ENCODE data around the gene ZSCAN25. TPM values are rescaled to one million over a fixed set of nuclear protein-coding genes. Genes with fewer than 3 reads are reported as not detected.
"Not testable (repeated sequence)": the region's sequence is repeated elsewhere in the genome, so short reads cannot be mapped to it uniquely, and the experiment has no call there.

The ZSCAN25 gene
- polyA plus RNA-seq (ENCODE audit: insufficient read length in 10 of 10): 10 to 100 TPM in 6 of 10 donors, 1 to 10 TPM in 4; 7.5 to 11.9 (median 10.1) TPM
- long read RNA-seq, donor 1: 0 reads
- long read RNA-seq, donor 2, full-length matches to known transcripts: 1 of 1 reads
- long read RNA-seq, donor 2, partial matches to known transcripts: 0 of 1 reads
- long read RNA-seq, donor 2, other reads (novel, unspliced or antisense): 0 of 1 reads
- long read RNA-seq, donor 3: 0 reads
- long read RNA-seq, donor 4: 0 reads
- long read RNA-seq, donor 5: 0 reads
- long read RNA-seq, donor 6, full-length matches to known transcripts: 2 of 2 reads
- long read RNA-seq, donor 6, partial matches to known transcripts: 0 of 2 reads
- long read RNA-seq, donor 6, other reads (novel, unspliced or antisense): 0 of 2 reads
- long read RNA-seq, donor 7, full-length matches to known transcripts: 1 of 1 reads
- long read RNA-seq, donor 7, partial matches to known transcripts: 0 of 1 reads
- long read RNA-seq, donor 7, other reads (novel, unspliced or antisense): 0 of 1 reads
- long read RNA-seq, donor 8: 0 reads
- long read RNA-seq, donor 9: 0 reads

- DNase-seq: peak; percentile 91 to 97 (median 93)
Measured at GRCh38 chr7:99616359-99617191, at the start of gene ZSCAN25. TSS of gene ZSCAN25 (plus strand) at chr7:99616946. CDS start at chr7:99619607, 2,661 bp downstream.

GRCh38 chr7:99568770-99569169 lies 48.0 kb upstream of the ZSCAN25 start:
- not testable (repeated sequence) for DNase-seq

DNA sequence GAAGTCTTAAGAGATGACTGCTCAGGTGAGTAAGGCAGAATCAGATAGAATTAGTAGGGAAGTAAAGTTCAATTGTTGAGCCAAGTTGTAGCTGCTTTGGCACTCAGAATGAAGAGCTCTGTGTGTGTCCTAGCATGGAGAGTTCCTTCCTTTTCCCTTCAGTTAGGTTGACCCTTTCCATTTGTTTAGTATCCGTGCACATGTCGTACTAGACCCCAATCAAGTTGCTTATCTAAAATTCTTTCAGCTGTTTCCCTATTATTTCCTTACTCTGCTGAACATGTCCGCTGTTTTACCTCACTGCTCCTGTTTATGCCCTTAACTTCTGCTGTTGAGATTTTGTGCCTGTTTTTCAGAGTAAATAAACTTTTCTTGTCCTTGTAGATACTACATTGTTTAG lies 45.0 kb upstream of the ZSCAN25 start:
- DNase-seq: no peak

DNA sequence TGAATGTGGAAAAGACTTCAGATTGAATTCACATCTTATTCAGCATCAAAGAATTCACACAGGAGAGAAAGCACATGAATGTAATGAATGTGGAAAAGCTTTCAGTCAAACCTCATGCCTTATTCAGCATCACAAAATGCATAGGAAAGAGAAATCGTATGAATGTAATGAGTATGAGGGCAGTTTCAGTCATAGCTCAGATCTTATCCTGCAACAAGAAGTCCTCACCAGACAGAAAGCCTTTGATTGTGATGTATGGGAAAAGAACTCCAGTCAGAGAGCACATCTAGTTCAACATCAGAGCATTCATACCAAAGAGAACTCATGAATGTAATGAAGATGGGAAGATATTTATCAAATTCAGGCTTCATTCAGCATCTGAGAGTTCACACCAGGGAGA lies 43.5 kb upstream of the ZSCAN25 start:
- DNase-seq: no peak

DNA sequence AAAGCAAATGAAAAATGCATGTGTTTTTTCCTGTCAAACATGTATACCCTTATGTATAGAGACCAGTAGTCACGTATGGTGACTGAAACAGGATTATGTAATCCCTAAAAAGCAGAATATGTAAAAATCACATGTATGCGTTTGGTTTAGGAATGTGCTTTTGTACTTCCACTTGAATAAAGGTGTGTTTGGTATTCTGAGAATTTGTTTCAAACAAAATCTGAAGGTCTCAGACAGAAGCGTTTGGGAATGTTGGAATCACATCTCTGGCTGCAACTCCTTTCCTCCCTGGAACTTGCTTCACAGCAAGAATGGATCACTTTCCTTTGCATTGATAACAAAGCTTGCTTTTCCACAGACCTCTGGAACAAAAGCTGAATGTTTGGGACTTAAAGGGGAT lies 40.5 kb upstream of the ZSCAN25 start:
- no peak for DNase-seq

- no peak for DNase-seq
Measured at GRCh38 chr7:99579281-99579955, 37.3 kb upstream of the ZSCAN25 start.

DNA sequence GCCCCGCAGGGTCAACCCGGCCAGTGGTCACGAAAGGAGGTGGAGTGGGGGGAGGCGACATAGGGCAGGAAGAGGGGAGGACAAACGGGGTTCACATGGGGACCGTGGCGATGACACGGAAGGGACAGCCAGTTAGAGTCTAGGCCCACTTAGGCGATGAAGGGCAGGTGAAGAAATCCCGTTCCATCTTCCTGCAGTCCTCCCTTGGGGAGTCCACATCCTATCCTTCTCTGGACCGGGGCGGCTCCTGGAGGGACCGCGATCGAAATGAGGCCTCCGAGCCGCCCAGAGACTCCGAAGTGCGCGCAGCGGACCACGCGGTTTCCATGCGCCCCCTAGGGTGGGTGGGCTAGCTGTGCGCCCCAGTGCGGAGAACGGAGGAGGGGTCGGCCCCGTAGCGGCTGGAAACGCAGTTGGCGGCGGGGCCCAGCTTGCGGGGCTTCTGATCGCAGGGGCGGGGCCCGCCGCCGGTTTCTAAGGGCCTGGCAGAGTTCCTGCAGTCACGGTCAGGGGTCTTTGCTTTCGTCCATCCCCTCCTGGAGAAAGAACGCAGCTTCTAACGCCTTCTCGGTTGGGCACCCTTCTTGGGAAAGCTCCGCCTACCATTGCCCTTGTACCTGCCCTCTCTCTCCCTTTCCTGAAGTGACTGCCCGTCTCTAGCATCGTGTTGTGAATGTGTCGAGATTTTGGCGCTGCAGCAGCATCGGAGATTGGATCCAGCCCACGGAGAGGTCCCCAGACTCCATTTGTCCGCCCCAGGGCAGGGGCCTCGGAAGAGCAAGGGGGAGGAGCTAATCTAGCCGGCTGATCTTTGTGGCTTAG lies 36.6 kb upstream of the ZSCAN25 start:
- peak; percentile 31 to 81 (median 42) for DNase-seq

GRCh38 chr7:99580778-99581332 lies 35.9 kb upstream of the ZSCAN25 start:
- not testable (repeated sequence) for DNase-seq

GRCh38 chr7:99588868-99589267 lies 27.9 kb upstream of the ZSCAN25 start:
- DNase-seq: no peak

GRCh38 chr7:99594948-99595745 lies 21.6 kb upstream of the ZSCAN25 start:
- DNase-seq: no peak

GRCh38 chr7:99596408-99596955 lies 20.3 kb upstream of the ZSCAN25 start:
- no peak for DNase-seq

DNA sequence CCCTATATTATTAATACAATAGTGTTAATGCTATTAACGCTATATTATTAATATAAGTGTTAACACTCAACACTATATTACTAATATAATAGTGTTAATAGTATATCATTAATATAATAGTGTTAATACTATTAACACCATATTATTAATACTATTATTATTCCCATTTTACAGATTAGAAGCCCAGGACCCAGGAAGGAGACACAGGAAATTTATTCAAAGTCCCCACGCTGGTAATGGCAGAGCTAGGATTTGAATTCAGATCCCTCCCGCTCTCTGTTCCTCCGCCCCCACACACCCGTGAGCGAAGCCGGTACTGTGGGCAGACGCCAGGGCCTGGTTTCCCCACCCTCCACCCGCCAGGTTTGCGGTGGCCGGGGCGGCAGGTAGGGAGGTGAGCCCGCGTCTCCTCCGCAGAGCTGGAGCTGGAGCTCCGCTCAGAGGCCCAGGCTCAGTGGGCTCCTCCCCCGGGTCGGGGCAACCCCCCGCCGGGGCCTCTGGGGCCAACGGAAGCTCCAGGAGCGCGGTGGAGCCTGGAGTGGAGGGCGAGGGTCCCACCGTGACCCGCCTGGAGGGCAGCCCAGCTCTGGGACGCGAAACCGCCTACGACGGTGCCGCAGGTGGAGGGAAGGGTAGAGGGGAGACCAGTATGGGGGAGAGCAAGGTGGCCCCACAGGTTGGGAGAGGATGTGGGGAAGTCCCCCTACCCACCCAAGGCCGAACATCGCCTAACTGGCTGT lies 18.8 kb upstream of the ZSCAN25 start, which contains the start of gene TMEM225B:
Gene TMEM225B, plus strand, starts transcription at position 506 of the 740 bp plus-strand sequence. CDS start 6,122 bp downstream, outside the sequence.
- DNase-seq: no peak

DNA sequence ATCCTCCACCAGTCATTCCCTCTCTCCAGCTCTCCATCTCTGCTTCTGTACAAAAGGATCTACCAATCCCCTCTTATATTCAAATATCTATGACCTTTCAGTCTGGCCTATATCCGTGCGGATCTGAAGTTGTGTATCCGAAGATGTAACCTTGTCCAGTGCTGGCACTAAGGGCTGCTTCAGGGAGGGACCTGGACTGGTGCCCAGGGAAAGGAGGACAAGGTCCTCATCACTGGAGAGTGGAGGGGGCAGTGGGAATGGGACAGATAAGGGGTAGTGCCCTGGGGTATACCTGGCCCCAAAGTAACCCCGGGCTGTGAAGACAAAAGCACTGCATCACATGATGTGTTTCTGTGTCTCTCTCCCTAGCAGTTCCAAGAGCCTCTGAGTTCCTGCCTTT lies 16.9 kb upstream of the ZSCAN25 start:
- DNase-seq: no peak

DNA sequence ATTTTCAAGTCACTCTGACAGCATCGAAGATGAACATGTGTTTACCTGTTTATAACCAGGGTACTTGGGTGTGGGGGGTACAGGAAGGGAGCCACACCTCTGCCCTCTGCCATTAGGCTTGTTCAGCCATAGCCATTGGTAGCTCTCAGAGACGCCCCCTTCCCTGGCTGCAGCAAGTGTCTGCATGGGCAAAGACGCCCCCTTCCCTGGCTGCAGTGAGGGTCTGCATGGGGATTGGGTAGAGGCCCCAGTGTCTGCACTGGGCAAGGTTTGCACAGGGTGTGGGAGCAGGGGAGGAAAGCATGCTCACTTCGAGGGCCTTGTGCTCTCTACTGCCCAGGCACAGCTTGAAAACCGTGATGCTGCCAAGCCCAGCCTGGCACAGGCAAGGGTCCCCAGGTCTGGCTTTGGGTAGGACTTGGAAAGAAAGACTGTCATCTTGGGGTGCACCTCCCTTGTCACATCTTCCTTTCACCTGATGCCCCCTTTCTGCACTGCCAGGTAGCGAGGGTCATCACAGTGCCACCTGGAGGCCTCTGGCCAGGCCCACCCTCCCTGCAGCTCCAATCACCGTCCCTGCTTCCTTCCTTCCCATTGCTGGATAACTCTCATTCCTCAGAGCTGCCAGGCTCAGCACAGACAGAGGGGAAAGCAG lies 15.0 kb upstream of the ZSCAN25 start:
- DNase-seq: no peak

GRCh38 chr7:99605527-99605926 lies 11.2 kb upstream of the ZSCAN25 start:
- DNase-seq: no peak

DNA sequence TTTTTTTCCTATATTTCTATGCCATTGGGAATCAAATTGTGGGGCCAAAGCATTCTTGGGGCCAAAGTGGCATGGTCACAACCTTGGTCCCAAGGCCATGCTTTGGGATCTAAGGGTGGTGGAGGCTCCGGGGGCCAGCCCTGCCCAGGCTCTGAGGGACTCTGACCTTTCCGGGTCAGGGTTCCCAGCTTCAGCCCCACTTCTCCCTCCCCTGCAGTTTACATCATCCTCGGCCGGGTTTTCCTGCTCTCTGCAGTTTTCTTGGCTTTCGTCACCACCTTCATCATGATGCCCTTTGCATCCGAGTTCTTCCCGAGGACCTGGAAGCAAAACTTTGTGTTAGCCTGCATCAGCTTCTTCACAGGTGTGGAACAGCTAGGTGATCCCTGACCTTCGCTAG lies 10.2 kb upstream of the ZSCAN25 start:
- no peak for DNase-seq

DNA sequence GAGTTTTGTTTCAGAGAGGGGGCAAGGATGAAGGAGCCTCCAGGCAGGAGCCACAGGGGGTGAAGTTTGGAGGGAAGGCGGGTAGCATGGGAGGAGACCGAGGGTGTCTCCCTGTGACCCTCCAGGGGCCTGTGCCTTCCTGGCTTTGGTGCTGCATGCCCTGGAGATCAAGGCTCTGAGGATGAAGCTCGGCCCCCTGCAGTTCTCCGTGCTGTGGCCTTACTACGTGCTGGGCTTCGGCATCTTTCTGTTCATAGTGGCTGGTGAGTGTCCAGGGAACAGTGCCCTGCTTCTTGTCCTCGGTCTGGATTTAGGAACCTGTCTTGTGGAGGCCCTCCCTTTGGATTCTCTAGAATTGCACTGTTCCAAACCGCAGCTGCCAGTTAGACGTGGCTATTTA lies 9.2 kb upstream of the ZSCAN25 start:
- DNase-seq: no peak

DNA sequence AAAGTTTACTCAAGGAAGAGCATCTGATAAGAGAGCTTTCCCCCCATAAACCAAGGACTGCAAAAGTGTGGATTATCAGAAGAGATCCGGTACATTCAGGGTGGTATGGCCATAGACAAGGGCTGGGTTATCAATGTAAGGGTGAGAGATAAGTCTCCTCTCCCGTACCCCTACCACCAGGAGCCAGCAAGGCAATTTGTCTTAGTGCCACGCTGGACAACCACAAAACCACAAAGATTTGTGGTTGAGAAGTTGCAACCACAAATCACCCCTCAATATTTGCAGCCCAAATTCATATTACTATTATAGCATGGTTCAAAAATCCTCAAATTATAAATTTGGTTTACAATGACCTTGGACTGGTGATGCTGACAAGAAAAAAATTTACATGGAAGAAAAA lies 2.3 kb upstream of the ZSCAN25 start:
- no peak for DNase-seq
